HG03135 (cell line): Measurements from ENCODE around the gene CD300E.
"Not testable (repeated sequence)": the region's sequence is repeated elsewhere in the genome, so short reads cannot be mapped to it uniquely, and the experiment has no call there.

Source experiments
- ATAC-seq: cut with Tn5 transposase; IDR thresholded peaks from one replicate; pipeline ENCODE4 v1.9.1; 2021; ENCODE audit warnings: mild to moderate bottlenecking, moderate library complexity; ENCODE audit not compliant: unreplicated experiment

CD300E gene

DNA sequence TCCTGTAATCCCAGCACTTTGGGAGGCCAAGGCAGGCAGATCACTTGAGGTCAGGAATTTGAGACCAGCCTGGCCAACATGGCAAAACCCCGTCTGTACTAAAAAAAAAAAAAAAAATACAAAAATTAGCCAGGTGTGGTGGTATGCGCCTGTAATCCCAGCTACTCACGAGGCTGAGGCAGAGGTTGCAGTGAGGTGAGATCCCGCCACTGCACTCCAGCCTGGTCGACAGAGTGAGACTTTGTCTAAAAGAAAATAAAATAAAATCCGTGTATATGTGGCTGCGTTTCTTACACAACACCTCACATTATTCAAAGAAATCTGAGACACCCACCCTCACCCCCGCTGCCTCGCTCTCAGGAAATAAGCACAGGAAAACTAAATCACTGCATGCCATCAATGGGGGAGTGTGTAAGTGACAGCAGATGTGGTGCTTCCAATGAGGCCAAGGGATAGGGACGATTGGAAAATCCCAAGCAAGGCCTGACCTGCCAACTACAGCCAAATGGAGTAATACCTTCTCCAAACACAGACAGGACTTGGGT is 13.1 kb upstream of the CD300E start:
- not testable (repeated sequence) for ATAC-seq

- ATAC-seq: no peak
Observed at GRCh38 chr17:74635418-74635817, 11.9 kb upstream of the CD300E start.

DNA sequence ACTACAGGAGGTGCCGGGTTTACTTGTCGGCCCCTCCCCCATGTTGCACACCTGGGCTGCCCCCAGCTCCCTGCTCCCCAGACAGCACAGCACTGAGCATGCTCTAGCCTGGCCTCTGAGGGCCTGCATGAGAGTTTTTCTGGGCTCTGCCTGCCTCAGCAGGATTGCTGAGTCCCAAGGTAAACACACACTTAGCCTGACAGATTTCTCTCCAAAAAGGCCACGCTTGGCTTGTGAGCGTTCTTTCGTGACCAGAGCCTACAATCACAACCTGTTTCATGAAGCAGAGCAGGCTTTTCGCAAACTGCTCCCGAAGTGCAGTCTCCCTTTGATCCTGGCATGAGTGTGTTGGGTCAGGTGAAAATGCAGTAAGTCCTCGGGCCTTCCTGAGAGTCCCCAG is 9.8 kb upstream of the CD300E start:
- ATAC-seq: no peak

- ATAC-seq: no peak
Observed at GRCh38 chr17:74632617-74633016, 9.1 kb upstream of the CD300E start.

DNA sequence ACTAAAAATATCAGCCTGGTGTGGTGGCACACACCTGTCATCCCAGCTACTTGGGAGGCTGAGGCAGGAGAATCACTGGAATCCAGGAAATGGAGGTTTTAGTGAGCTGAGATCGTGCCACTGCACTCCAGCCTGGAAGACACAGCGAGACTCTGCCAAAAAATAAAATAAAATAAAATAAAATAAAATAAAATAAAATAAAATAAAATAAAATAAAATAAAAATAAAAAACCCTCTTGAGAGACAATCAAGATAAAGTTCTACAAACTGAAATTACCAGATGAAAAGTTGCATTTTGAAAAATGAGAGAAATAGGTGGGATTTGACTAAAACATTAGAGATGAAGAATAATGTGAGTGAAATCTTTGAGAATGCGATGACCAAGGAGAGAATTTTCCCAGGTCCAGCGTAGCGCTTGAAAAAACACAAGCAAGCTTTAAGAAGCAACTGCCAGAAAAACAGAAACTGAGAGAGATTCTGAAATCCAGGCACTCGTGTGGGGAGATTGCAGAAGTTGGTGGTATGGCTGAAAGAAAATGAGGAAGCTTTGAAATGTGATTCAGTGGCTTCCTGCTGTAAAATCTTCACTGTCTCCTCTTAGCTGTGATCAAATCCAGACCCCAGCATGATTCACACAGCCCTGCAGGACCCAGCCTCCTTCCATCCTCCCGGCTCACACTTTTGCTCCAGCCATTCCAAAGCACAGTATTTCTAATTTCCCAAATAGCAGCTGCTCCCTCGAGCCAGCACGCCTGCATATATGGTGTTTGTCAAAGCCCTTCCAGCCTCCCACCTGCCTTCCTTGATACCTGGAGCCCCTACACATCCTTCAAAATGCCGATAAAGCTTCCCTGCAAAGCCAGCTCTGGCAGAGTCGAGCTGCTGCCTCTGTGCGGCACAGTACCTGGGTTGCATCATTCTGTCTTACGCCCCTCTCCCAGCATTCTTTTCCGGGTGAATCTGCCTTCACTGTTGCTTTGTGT is 8.2 kb upstream of the CD300E start:
- no peak for ATAC-seq

- ATAC-seq: not testable (repeated sequence)
Observed at GRCh38 chr17:74630251-74630650, 6.7 kb upstream of the CD300E start.

GRCh38 chr17:74625661-74626060 is 2.1 kb upstream of the CD300E start:
- ATAC-seq: no peak

DNA sequence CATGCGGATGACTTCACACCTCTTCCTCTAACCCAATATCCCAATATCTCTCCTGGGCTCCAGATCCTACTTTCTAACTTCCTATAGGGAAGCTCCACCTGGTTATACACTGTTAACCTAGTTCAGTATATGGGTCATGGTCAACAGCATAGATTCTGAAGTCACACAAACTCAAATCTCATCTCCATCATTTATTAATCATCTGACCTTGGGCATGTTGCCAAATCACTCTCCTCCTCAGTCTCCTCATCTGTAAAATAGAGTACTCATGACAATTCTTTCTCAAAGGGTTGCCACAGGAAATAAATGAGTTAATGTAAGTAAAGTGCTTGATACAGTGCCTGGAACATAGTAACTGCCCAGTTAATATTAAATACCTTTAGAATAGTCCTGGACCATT is 593 bp upstream of the CD300E start:
- ATAC-seq: no peak

- no peak for ATAC-seq
Observed at GRCh38 chr17:74619077-74619673, 4.4 kb downstream of the CD300E start.

- ATAC-seq: no peak
Observed at GRCh38 chr17:74618451-74618850, 5.1 kb downstream of the CD300E start.

GRCh38 chr17:74616696-74617095 is 6.8 kb downstream of the CD300E start:
- ATAC-seq: no peak

GRCh38 chr17:74612046-74612445 is 11.5 kb downstream of the CD300E start:
- no peak for ATAC-seq

GRCh38 chr17:74610108-74610507 is 13.4 kb downstream of the CD300E start:
- ATAC-seq: no peak

GRCh38 chr17:74608511-74608910 is 15.0 kb downstream of the CD300E start:
- no peak for ATAC-seq

DNA sequence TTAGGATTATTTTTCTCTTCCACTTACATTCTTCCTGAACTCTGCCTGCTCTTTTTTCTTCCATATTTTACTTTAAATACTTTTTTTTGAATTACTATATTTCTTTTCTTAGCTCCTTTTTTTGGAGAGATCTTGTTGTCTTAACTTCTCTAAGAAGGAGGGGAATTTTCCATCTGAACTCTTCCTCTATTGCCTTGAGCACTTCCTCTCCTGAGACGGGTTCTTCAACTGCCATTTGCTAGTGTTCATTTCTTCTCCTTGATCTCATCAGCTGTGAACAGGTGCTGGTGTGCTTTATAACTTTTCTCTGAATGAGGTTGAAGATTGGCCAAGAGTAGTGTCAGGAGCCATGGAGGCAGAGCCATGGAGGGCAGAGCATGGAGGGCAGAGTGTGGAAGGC is 16.3 kb downstream of the CD300E start:
- no peak for ATAC-seq

DNA sequence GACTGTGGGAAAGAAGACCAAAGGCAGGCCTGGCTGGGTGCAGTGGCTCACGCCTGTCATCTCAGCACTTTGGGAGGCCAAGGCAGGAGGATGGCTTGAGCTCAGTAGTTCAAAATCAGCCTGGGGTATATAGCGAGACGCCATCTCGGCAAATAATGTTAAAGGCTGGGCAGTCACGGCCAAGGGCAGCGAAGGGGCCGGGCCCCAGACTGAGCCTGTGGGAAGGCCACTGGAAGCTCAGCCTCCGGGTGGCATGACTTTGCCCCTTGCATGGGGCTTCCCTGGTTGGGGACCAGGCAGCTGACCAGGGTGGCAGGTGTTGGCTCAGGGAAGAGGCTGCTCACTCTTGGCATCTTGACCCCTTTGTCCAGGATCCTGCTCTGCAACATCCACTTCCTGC is 17.5 kb downstream of the CD300E start:
- ATAC-seq: no peak

DNA sequence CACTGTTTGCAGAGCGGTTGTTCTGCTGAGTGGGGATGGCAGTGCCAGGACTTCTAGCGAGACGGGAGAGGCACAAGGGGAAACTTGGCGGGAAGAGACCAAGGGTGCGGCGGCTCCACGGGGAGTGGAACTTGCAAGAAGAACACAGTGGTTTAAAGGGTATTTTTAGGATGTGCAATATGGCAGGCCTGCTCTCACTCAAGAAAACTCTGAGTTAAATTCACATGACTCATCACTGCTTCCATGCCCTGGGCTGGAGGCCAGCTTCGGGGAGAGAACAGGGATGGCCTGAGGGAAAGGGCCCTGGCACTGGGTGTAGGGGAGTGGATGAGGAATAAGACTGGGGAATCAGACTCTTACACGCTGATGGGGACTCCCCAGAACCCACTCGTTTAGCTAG is 18.2 kb downstream of the CD300E start:
- no peak for ATAC-seq

DNA sequence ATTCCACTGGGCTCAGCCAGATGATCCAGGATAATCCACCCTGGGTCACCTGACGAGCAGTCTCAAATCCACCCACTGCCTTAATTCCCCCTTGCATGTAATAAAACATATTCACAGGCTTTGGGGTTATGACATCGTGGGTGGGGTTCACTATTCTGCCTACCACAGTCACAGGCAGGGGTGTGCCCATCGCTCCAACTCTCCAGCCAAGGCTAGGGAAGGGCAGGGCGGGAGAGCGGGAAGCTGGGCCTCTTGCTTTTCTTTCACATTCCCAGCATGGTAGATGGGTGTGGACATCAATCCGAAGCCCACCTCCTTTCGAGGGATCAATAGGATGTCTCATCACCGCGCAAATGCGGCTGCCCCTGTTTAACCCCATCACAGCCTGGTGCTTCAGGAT is 18.8 kb downstream of the CD300E start:
- no peak for ATAC-seq

- ATAC-seq: no peak
Observed at GRCh38 chr17:74604200-74604599, 19.3 kb downstream of the CD300E start.

DNA sequence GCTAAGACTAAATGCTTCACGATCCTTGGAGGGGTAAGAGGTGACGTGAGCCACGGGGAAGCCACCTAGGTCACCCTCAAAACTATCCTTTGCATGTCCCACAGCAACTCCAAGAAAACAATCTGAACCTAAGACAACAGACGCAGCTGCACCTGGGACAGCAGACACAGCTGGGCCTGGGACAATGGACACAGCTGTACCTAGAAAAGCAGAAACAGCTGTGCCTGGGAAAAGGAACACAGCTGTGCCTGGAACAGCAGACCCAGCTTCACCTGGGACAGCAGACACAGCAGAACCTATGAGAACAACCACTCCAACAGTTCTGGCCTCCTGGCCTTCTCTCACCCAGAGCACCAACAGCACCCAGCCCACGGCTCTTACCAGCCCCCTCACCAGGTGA is 19.8 kb downstream of the CD300E start:
- no peak for ATAC-seq

GRCh38 chr17:74603037-74603635 is 20.4 kb downstream of the CD300E start:
- ATAC-seq: no peak
